H1 (cell line): ENCODE results near the gene KCNC1. TPM values are rescaled to one million over a fixed set of nuclear protein-coding genes. Genes with fewer than 3 reads are reported as not detected.

Experiments
- CTCF ChIA-PET: fragments of 300-600 bp; sonication (Branson Sonifier 250); formaldehyde crosslinking; loops from one replicate; lab custom pipeline; 2021; ENCODE audit not compliant: partially characterized antibody; lab: Charles Lee
- POLR2A ChIA-PET: fragments of 300-600 bp; sonication (Branson Sonifier 250); formaldehyde crosslinking; loops from one replicate; lab custom pipeline; 2021; ENCODE audit warnings: inconsistent platforms; ENCODE audit not compliant: partially characterized antibody; lab: Charles Lee
- DNase-seq, 2 experiments: peaks; one replicate each; pipeline versions ENCODE4 v3.0.0 to v3.0.0-alpha.2; 2010 to 2022; ENCODE audit warnings: low spot score in 2 of 2, low read depth in 1 of 2, mixed read lengths in 1 of 2
- FAIRE-seq: peaks from 2 replicates; lab custom pipeline; 2011; peaks lifted over from hg19 to GRCh38; lab: Jason Lieb, UNC
- H2AFZ ChIP-seq: 2 replicates; pipeline ENCODE4 v1.8.1; 2012; ENCODE audit warnings: low read length, inconsistent platforms
- H2AK5ac ChIP-seq: 2 replicates; pipeline ENCODE4 v1.6.1; 2013; ENCODE audit warnings: low read depth, low read length
- H2BK120ac ChIP-seq: replicated peaks from 2 replicates; pipeline ENCODE3; 2013; ENCODE audit warnings: low read depth, low read length, inconsistent platforms
- H2BK12ac ChIP-seq: 2 replicates; pipeline ENCODE4 v1.6.1; 2013; ENCODE audit warnings: low read depth, low read length
- H2BK15ac ChIP-seq: 2 replicates; pipeline ENCODE4 v1.6.1; 2013; ENCODE audit warnings: low read length
- H2BK20ac ChIP-seq: 2 replicates; pipeline ENCODE4 v1.6.1; 2013; ENCODE audit warnings: low read length
- H2BK5ac ChIP-seq: 2 replicates; pipeline ENCODE4 v1.6.1; 2013; ENCODE audit warnings: low read depth, low read length
- H3K14ac ChIP-seq: 2 replicates; pipeline ENCODE4 v1.6.1; 2013; ENCODE audit warnings: inconsistent platforms; ENCODE audit not compliant: insufficient read length
- H3K18ac ChIP-seq: 2 replicates; pipeline ENCODE4 v1.6.1; 2013; ENCODE audit warnings: low read length; ENCODE audit errors: extremely low read depth
- H3K23ac ChIP-seq: 2 replicates; pipeline ENCODE4 v1.6.1; 2013; ENCODE audit warnings: inconsistent platforms; ENCODE audit not compliant: insufficient read length
- H3K23me2 ChIP-seq: 2 replicates; pipeline ENCODE4 v1.6.1; 2013; ENCODE audit warnings: low read depth, low read length
- H3K27ac ChIP-seq: 2 replicates; pipeline ENCODE4 v1.6.1; 2011; ENCODE audit warnings: low read depth, low read length, inconsistent platforms
- H3K27me3 ChIP-seq, 4 experiments: replicated peaks in 1 of 4; 1 replicate in 1 of 4; 2 replicates in 3 of 4; pipeline versions ENCODE4 v1.6.1 to v1.8.1; 2011 to 2013; ENCODE audit warnings: low read length in 3 of 4, mild to moderate bottlenecking in 3 of 4, inconsistent platforms in 2 of 4, mixed read lengths in 2 of 4, moderate library complexity in 1 of 4; ENCODE audit not compliant: control insufficient read depth in 3 of 4, insufficient read depth in 3 of 4; ENCODE audit errors: extremely low read depth in 1 of 4
- H3K36me3 ChIP-seq, 4 experiments: 2 replicates each; pipeline versions ENCODE4 v1.6.1 to v1.8.1; 2011 to 2013; ENCODE audit warnings: mild to moderate bottlenecking in 4 of 4, low read length in 3 of 4, moderate library complexity in 2 of 4, control low read depth in 1 of 4, inconsistent platforms in 1 of 4; ENCODE audit not compliant: insufficient read depth in 4 of 4, control insufficient read depth in 2 of 4
- H3K4ac ChIP-seq: replicated peaks from 2 replicates; pipeline ENCODE3; 2013; ENCODE audit warnings: low read length, low read depth, mixed read lengths, inconsistent platforms; ENCODE audit not compliant: insufficient read length
- H3K4me1 ChIP-seq, 4 experiments: replicated peaks in 1 of 4; 1 replicate in 1 of 4; 2 replicates in 3 of 4; pipeline versions ENCODE4 v1.6.1 to v1.8.1; 2011 to 2013; ENCODE audit warnings: low read length in 3 of 4, inconsistent platforms in 2 of 4, mixed read lengths in 1 of 4; ENCODE audit not compliant: insufficient read depth in 4 of 4, control insufficient read depth in 3 of 4
- H3K4me2 ChIP-seq, 2 experiments: 2 replicates each; pipeline versions ENCODE4 v1.6.1 to v1.8.1; 2011 to 2013; ENCODE audit warnings: low read depth in 2 of 2, low read length in 2 of 2, control low read depth in 1 of 2, inconsistent platforms in 1 of 2, mild to moderate bottlenecking in 1 of 2; ENCODE audit not compliant: insufficient read depth in 1 of 2
- H3K4me3 ChIP-seq, 4 experiments: fragments of 200-600, 300-600 bp in 1 of 4; sonication (generic), shearing (Covaris generic), sonication (Bioruptor Twin) in 1 of 4; 2 replicates each; pipeline versions ENCODE4 v1.5.1 to v1.8.1; 2011 to 2016; ENCODE audit warnings: low read length in 4 of 4, low read depth in 3 of 4, control low read depth in 2 of 4, inconsistent platforms in 2 of 4, mild to moderate bottlenecking in 2 of 4, mixed read lengths in 1 of 4, moderate library complexity in 1 of 4; ENCODE audit not compliant: insufficient read depth in 2 of 4; ENCODE audit errors: extremely low read depth in 1 of 4
- H3K56ac ChIP-seq: replicated peaks from 2 replicates; pipeline ENCODE3; 2013; ENCODE audit warnings: low read depth, mild to moderate bottlenecking, mixed read lengths, low read length, inconsistent platforms; ENCODE audit not compliant: insufficient read length
- H3K79me1 ChIP-seq: 2 replicates; pipeline ENCODE4 v1.6.1; 2013; ENCODE audit warnings: low read depth, low read length, control low read depth
- H3K79me2 ChIP-seq, 2 experiments: 2 replicates each; pipeline versions ENCODE4 v1.6.1 to v1.8.1; 2012 to 2013; ENCODE audit warnings: low read length in 2 of 2, mild to moderate bottlenecking in 2 of 2, inconsistent platforms in 1 of 2; ENCODE audit not compliant: insufficient read depth in 2 of 2, control insufficient read depth in 1 of 2
- H3K9ac ChIP-seq, 4 experiments: replicated peaks in 1 of 4; 1 replicate in 1 of 4; 2 replicates in 3 of 4; pipeline versions ENCODE4 v1.6.1 to v1.8.1; 2011 to 2013; ENCODE audit warnings: low read depth in 3 of 4, low read length in 3 of 4, control low read depth in 2 of 4, mild to moderate bottlenecking in 2 of 4, moderate library complexity in 2 of 4, inconsistent platforms in 1 of 4; ENCODE audit errors: extremely low read depth in 1 of 4
- H3K9me3 ChIP-seq, 2 experiments: 2 replicates each; pipeline versions ENCODE4 v1.6.1 to v1.8.1; 2012 to 2013; ENCODE audit warnings: mild to moderate bottlenecking in 2 of 2, moderate library complexity in 2 of 2, control low read depth in 1 of 2, inconsistent platforms in 1 of 2, low read depth in 1 of 2, low read length in 1 of 2, mixed read lengths in 1 of 2; ENCODE audit not compliant: insufficient read depth in 2 of 2
- H4K20me1 ChIP-seq, 2 experiments: replicated peaks in 1 of 2; 2 replicates each; pipeline versions ENCODE3 to v1.8.1; 2011 to 2013; ENCODE audit warnings: inconsistent platforms in 2 of 2, low read length in 2 of 2, mild to moderate bottlenecking in 1 of 2; ENCODE audit not compliant: insufficient read depth in 2 of 2, control insufficient read depth in 1 of 2
- H4K5ac ChIP-seq: 2 replicates; pipeline ENCODE4 v1.6.1; 2013; ENCODE audit warnings: low read length, low read depth, mixed read lengths, inconsistent platforms; ENCODE audit not compliant: insufficient read length
- H4K8ac ChIP-seq: 2 replicates; pipeline ENCODE4 v1.8.0; 2013; ENCODE audit warnings: mild to moderate bottlenecking, moderate library complexity, low read length, inconsistent platforms; ENCODE audit not compliant: insufficient read depth; ENCODE audit errors: extremely low read depth
- H4K91ac ChIP-seq: replicated peaks from 2 replicates; pipeline ENCODE3; 2013; ENCODE audit warnings: low read length, mixed read lengths, inconsistent platforms; ENCODE audit not compliant: insufficient read length
- ATF3 ChIP-seq: IDR thresholded peaks from 2 replicates; pipeline ENCODE4 v1.6.1; 2011; ENCODE audit warnings: low read depth, mild to moderate bottlenecking, low read length; ENCODE audit not compliant: insufficient read depth
- CEBPB ChIP-seq: IDR thresholded peaks from 2 replicates; pipeline ENCODE4 v1.6.1; 2012; ENCODE audit warnings: low read depth, low read length
- CHD2 ChIP-seq: IDR thresholded peaks from 2 replicates; pipeline ENCODE4 v1.6.1; 2012; ENCODE audit warnings: low read length, improper control_type of control experiment
- CTBP2 ChIP-seq: IDR thresholded peaks from 2 replicates; pipeline ENCODE4 v1.7.0; 2011; ENCODE audit warnings: borderline replicate concordance, mild to moderate bottlenecking, moderate library complexity, mixed read lengths, low read length; ENCODE audit not compliant: insufficient read depth, insufficient read length
- HDAC2 ChIP-seq, 2 experiments: fragments of 300-600 bp in 1 of 2; sonication (generic) in 1 of 2; IDR thresholded peaks; 2 replicates each; pipeline ENCODE4 v1.6.1; 2011 to 2012; ENCODE audit warnings: low read depth in 2 of 2, low read length in 2 of 2, mild to moderate bottlenecking in 2 of 2, moderate library complexity in 2 of 2, borderline replicate concordance in 1 of 2, inconsistent platforms in 1 of 2
- HDAC6 ChIP-seq: IDR thresholded peaks from one replicate; pipeline ENCODE4 v1.7.1; 2012; ENCODE audit warnings: low read depth, mild to moderate bottlenecking, inconsistent platforms, low read length, moderate library complexity
- JUN ChIP-seq: IDR thresholded peaks from 2 replicates; pipeline ENCODE4 v1.6.1; 2011; ENCODE audit warnings: low read depth, mild to moderate bottlenecking, improper control_type of control experiment, low read length
- KDM1A ChIP-seq: fragments of 200-600, 300-600 bp; sonication (generic); IDR thresholded peaks from 2 replicates; pipeline ENCODE4 v1.7.1; 2016; ENCODE audit warnings: mild to moderate bottlenecking, low read length, borderline replicate concordance
- NRF1 ChIP-seq: IDR thresholded peaks from 2 replicates; pipeline ENCODE4 v1.6.1; 2011; ENCODE audit warnings: mild to moderate bottlenecking, low read depth, low read length, improper control_type of control experiment
- POLR2AphosphoS5 ChIP-seq: IDR thresholded peaks from 2 replicates; pipeline ENCODE4 v1.6.1; 2011; ENCODE audit warnings: low read depth, low read length
- POU5F1 ChIP-seq: IDR thresholded peaks from 2 replicates; pipeline ENCODE4 v1.6.1; 2011; ENCODE audit warnings: low read depth, mild to moderate bottlenecking, low read length, moderate library complexity
- SAP30 ChIP-seq: fragments of 300-600 bp; sonication (generic); IDR thresholded peaks from 2 replicates; pipeline ENCODE4 v1.7.1; 2012; ENCODE audit warnings: low read length, moderate library complexity, mild to moderate bottlenecking, inconsistent platforms; ENCODE audit not compliant: insufficient read depth, insufficient replicate concordance
- SP1 ChIP-seq: IDR thresholded peaks from 2 replicates; pipeline ENCODE4 v1.6.1; 2011; ENCODE audit warnings: low read depth, low read length
- SP2 ChIP-seq: IDR thresholded peaks from 2 replicates; pipeline ENCODE4 v1.6.1; 2012; ENCODE audit warnings: mild to moderate bottlenecking, low read length, inconsistent platforms
- YY1 ChIP-seq: IDR thresholded peaks from 2 replicates; pipeline ENCODE4 v1.6.1; 2011; ENCODE audit warnings: low read depth, mild to moderate bottlenecking, low read length
- WGBS, 2 experiments: shearing (Covaris generic) in 1 of 2; methylation state at CpG; one replicate each; pipeline versions ENCODE4 v1.1.6 to v1.1.7; 2013 to 2015; ENCODE audit warnings: low lambda C conversion rate in 2 of 2, mixed read lengths in 2 of 2, inconsistent platforms in 1 of 2, low coverage in 1 of 2, missing lambda C conversion rate in 1 of 2; ENCODE audit not compliant: insufficient replicate concordance in 2 of 2, insufficient coverage in 1 of 2, insufficient read length in 1 of 2; ENCODE audit errors: extremely low coverage in 1 of 2, missing lambda C conversion rate in 1 of 2; 5-methylcytosine and 5-hydroxymethylcytosine counted together
- polyA plus RNA-seq, 7 experiments: library from polyadenylated mRNA; depleted of rRNA in 3 of 7; stranded (reverse) in 5 of 7; unstranded in 2 of 7; fragments of >200 nt in 5 of 7; fragments of 200-250 nt in 2 of 7; gene quantifications; 1 replicate in 5 of 7; 2 replicates in 1 of 7; 4 replicates in 1 of 7; pipeline versions ENCODE4 v1.2.1 to v1.2.3, GENCODE V29; 2011 to 2013; ENCODE audit warnings: missing spikeins in 2 of 7, mixed read lengths in 2 of 7
- total RNA-seq: library from RNA; stranded (reverse); fragmentation: NEBNext Ultra II Directional; extraction: Animal tissue kit (Norgen Biotek cat#: 25700); gene quantifications from 2 replicates; pipeline ENCODE4 v1.2.1, GENCODE V29; 2021

Gene KCNC1
- total and polyA plus RNA-seq, 2 of the 8 experiments (the other 6 are each of a cell fraction or from before 2014, with no cell fraction given) = 0.11 to 0.26 TPM

- no peak overlapping the region for H3K23ac ChIP-seq
- no peak for FAIRE-seq
- no peaks in the 10 kb centered on the region for H3K9me3 ChIP-seq
- no peaks in the 10 kb centered on the region; a peak in 1 of 7 replicates for H3K4me1 ChIP-seq
- H3K36me3 ChIP-seq = no peaks in the 10 kb centered on the region
- ChIA-PET CTCF (interaction anchor here (1.0 kb wide), 1 partner anchor 56 kb away, joined by 3 read pairs; no protein-coding TSS in a partner anchor), POLR2A (no interaction called here)
- no peak overlapping the region for H3K18ac ChIP-seq
- H4K5ac ChIP-seq = no peak overlapping the region
- no peak overlapping the region for H3K4ac ChIP-seq
- no peak overlapping the region for H2BK20ac ChIP-seq
- DNase-seq = no peak
- H2BK15ac ChIP-seq = no peak overlapping the region
- H3K79me2 ChIP-seq = no peaks in the 10 kb centered on the region
- H4K20me1 ChIP-seq = peaks cover 0 to 2% of the 10 kb centered on the region in 2 experiments
- no peak overlapping the region for H2AK5ac ChIP-seq
- H3K79me1 ChIP-seq = no peaks in the 10 kb centered on the region
- no peak overlapping the region for H4K8ac ChIP-seq
- H3K23me2 ChIP-seq = no peaks in the 10 kb centered on the region; the same call in 1 of the 2 replicates
- H4K91ac ChIP-seq = no peak overlapping the region
- H2BK120ac ChIP-seq = no peak overlapping the region
- no peak overlapping the region for H3K27ac ChIP-seq
- no peak overlapping the region for H3K9ac ChIP-seq
- WGBS, 2 experiments = 79% methylated on average over 2 of the region's 2 CpGs; no CpG with 5 or more reads in 1 of the 2 experiments
- no peak overlapping the region for H2AFZ ChIP-seq
- no peak overlapping the region for H3K4me3 ChIP-seq
- no peak overlapping the region for H2BK12ac ChIP-seq
- H3K27me3 ChIP-seq = peaks cover 5 to 25% (median 22%) of the 10 kb centered on the region in 4 experiments
- no peak overlapping the region for H3K56ac ChIP-seq
- no peak overlapping the region for H3K14ac ChIP-seq
- H3K4me2 ChIP-seq = no peak overlapping the region
- no peak overlapping the region for H2BK5ac ChIP-seq
- TF ChIP-seq HDAC6 (no peak), SAP30 (no peak), ATF3 (no peak), KDM1A (no peak), NRF1 (no peak), SP1 (no peak), JUN (no peak), CHD2 (no peak), HDAC2 (IDR thresholded peaks at IDR 0.05; ENCODE audit: borderline replicate concordance in 1 of 2, low read depth in 2 of 2, low read length in 2 of 2) (no peak), YY1 (no peak), CTBP2 (no peak), POLR2AphosphoS5 (no peak), POU5F1 (no peak), CEBPB (no peak), SP2 (no peak)
Observed at GRCh38 chr11:17691550-17691949, 43.0 kb upstream of the KCNC1 start.
